Activated CD8-positive, alpha-beta T cell treated with anti-CD3 and anti-CD28 coated beads, Interleukin-2, amount 10 ng/mL, durations not matched to agents 7 days and 5 days (primary cell): ENCODE results near the gene GNG10. TPM values are rescaled to one million over a fixed set of nuclear protein-coding genes. Genes with fewer than 3 reads are reported as not detected.
"Not testable (repeated sequence)": the region's sequence is repeated elsewhere in the genome, so short reads cannot be mapped to it uniquely, and the experiment has no call there.

Experiments used
- ATAC-seq: fragments of 150-1000 bp; cut with Tn5 transposase; one replicate; pipeline ENCODE4 v1.10.0; 2021; ENCODE audit warnings: moderate library complexity
- CTCF ChIA-PET: fragments of 350-600 bp; sonication (Branson Sonifier 250); formaldehyde crosslinking; loops from one replicate; lab custom pipeline; 2021; ENCODE audit warnings: antibody characterized with exemption; lab: Charles Lee
- POLR2A ChIA-PET: fragments of 350-600 bp; sonication (Branson Sonifier 250); formaldehyde crosslinking; loops from one replicate; lab custom pipeline; 2021; ENCODE audit warnings: antibody characterized with exemption; lab: Charles Lee
- DNase-seq: peaks from one replicate; pipeline ENCODE4 v3.0.0-alpha.2; 2020
- H3K27ac Mint-ChIP-seq: one replicate; pipeline ENCODE4 v1.8.0; 2021; ENCODE audit warnings: mild to moderate bottlenecking, mixed read lengths
- H3K27me3 Mint-ChIP-seq: one replicate; pipeline ENCODE4 v1.8.0; 2021; ENCODE audit warnings: low read depth, mixed read lengths
- H3K36me3 Mint-ChIP-seq: one replicate; pipeline ENCODE4 v1.8.0; 2021; ENCODE audit warnings: low read depth, mixed read lengths
- H3K4me1 Mint-ChIP-seq: one replicate; pipeline ENCODE4 v1.8.0; 2021; ENCODE audit warnings: low read depth, mixed read lengths
- H3K4me3 Mint-ChIP-seq: one replicate; pipeline ENCODE4 v1.8.0; 2021; ENCODE audit warnings: mild to moderate bottlenecking, mixed read lengths
- H3K9me3 Mint-ChIP-seq: one replicate; pipeline ENCODE4 v1.8.0; 2022; ENCODE audit warnings: mixed read lengths; ENCODE audit not compliant: insufficient read depth
- total RNA-seq, 2 experiments: library from RNA; stranded (reverse); gene quantifications; one replicate each; pipeline ENCODE4 v1.2.3, GENCODE V29; 2021

GNG10 gene
- total RNA-seq, 2 experiments from 2014 or later, result 21.4 TPM

DNA sequence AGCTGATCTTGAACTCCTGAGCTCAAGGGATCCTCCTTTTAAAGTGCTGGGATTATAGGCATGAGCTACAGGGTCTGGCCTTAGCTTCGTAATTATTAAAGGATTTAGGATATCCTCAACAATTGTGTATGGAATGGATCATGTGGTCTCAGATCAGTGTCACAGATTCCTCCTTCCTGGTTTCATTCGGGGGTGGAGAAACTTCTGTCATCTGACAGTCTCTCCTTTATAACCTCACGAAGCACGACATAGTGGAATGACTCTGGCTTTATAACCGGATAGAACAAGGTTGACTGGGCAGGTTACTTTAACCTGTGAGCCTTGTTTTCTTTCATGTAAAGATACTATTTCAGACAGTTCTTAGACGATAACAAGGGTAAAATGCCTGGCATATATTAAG is 4.4 kb upstream of the GNG10 start:
- DNase-seq (no peak), ATAC-seq (no peak)
- Mint-ChIP-seq H3K4me1 (peaks cover 5% of the 10 kb centered on the region), H3K36me3 (peaks cover 14% of the 10 kb centered on the region), H3K27ac (no peak overlapping the region), H3K27me3 (no peaks in the 10 kb centered on the region), H3K9me3 (no peaks in the 10 kb centered on the region), H3K4me3 (no peak overlapping the region)
- CTCF ChIA-PET, result interaction anchor here (0.6 kb wide), 1 partner anchor 1152 kb away, joined by 3 read pairs; no protein-coding TSS in a partner anchor
- POLR2A ChIA-PET, result no interaction called here

DNA sequence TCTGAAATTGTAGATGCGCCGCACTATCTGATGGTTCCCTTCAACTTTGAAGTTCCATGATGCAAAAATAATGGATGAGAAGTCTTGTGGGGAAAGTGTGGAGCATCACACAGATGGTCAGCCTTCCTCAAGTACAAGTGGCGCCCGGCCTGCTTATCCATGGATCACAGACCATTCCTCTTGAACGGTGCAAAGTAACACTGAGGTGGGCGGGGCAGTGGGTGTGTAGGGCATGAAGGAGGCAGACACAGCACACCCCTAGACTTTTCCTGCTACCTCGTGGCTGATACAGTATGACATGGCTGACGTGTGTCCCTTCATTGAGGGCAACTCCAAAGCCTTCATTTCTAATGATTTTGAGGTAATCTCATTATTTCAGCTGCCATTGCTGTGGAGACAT is 2.5 kb upstream of the GNG10 start:
- no peak for DNase-seq
- Mint-ChIP-seq H3K9me3 (no peaks in the 10 kb centered on the region), H3K4me3 (no peak overlapping the region), H3K4me1 (peaks cover 18% of the 10 kb centered on the region), H3K27ac (no peak overlapping the region), H3K27me3 (no peaks in the 10 kb centered on the region), H3K36me3 (peaks cover 15% of the 10 kb centered on the region)
- ChIA-PET CTCF (no interaction called here), POLR2A (no interaction called here)
- no peak for ATAC-seq

DNA sequence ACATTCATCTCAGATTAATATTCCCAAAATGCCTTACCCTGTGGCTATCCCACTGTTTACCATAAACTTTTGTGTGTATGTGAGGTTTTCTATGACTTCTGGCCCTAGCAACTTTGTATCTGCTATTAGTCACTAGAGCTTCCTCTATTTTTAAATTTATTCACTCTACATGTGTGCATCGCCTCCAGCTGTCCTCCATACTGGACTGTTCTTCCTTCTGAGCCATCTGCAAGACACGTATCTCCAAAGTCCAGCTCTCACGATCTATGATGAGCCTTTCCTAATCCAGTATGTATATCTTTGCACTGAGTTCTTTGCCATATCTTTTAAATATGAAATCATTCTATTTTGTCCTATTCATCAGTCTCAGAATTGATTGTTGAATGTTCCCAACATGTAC is 1.7 kb upstream of the GNG10 start:
- CTCF ChIA-PET, result no interaction called here
- Mint-ChIP-seq H3K4me3 (no peak overlapping the region), H3K27me3 (no peaks in the 10 kb centered on the region), H3K27ac (no peak overlapping the region), H3K36me3 (peaks cover 15% of the 10 kb centered on the region), H3K9me3 (no peaks in the 10 kb centered on the region), H3K4me1 (peaks cover 23% of the 10 kb centered on the region)
- POLR2A ChIA-PET, result no interaction called here
- no peak for ATAC-seq
- no peak for DNase-seq

- peaks cover 21% of the 10 kb centered on the region for H3K36me3 Mint-ChIP-seq
- H3K4me1 Mint-ChIP-seq, result peaks cover 25% of the 10 kb centered on the region
- ChIA-PET CTCF (interaction anchor here (0.9 kb wide), 1 partner anchor 413 kb away, joined by 5 read pairs; no protein-coding TSS in a partner anchor), POLR2A (interaction anchor here (0.8 to 2.2 kb wide), 8 partner anchors 10 to 1406 kb away, joined by 3 to 5 read pairs (median 3); partner anchors contain the start of genes DNAJC25, TXN and UGCG)
- H3K27me3 Mint-ChIP-seq, result no peaks in the 10 kb centered on the region
- DNase-seq, result peak; percentile 46
- H3K27ac Mint-ChIP-seq, result peak overlapping the region; percentile 88
- peak overlapping the region; percentile 93 for H3K4me3 Mint-ChIP-seq
- peak; percentile 40 for ATAC-seq
- H3K9me3 Mint-ChIP-seq, result no peaks in the 10 kb centered on the region
Observed at GRCh38 chr9:111661802-111662521, 557 bp downstream of the GNG10 start.

DNA sequence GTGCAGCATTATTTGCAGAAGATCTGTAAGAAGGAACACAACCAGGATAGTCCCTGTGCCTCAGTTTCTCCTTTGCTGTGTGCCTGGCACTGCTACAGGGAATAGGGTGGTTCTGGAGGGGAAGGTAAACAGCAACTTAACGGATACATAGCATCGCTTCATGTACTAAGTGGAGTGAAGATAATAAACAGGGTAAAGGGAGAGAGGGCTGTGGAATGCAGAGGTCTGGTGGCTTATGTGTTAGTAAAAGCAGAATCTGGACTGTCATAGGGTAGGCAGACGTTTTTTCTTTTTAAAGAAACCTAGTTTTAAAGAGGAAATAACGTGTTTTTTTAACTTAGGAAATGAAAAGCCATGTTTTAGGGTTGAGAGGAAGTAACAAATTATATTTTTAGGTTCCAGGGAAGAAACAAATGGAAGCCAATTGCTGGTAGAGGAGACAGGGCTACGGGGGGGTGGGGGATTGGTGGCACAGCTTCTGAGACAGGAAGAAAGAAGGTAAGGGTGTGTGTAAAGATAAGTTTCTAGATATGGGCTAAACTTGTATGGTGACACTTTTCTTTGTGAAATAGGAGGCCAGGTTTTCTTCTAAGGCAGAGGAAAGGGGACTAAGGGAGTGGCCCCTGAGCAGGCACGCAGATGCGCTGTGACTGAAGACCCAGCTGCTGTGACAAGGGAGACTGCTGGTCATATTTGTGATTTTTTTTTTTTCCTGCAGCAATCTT is 1.3 kb downstream of the GNG10 start:
- DNase-seq, result peak; percentile 40
- Mint-ChIP-seq H3K27ac (peak overlapping the region; percentile 88), H3K4me3 (peak overlapping the region; percentile 93), H3K4me1 (peaks cover 25% of the 10 kb centered on the region), H3K36me3 (peaks cover 28% of the 10 kb centered on the region), H3K27me3 (no peaks in the 10 kb centered on the region), H3K9me3 (no peaks in the 10 kb centered on the region)
- POLR2A ChIA-PET, result interaction anchor here (0.8 to 2.2 kb wide), 5 partner anchors 30 to 387 kb away, joined by 3 to 5 read pairs (median 3); partner anchors contain the start of genes DNAJC25 and UGCG
- ATAC-seq, result peak; percentile 12
- CTCF ChIA-PET, result interaction anchor here (0.9 kb wide), 1 partner anchor 412 kb away, joined by 5 read pairs; no protein-coding TSS in a partner anchor

- no peak for ATAC-seq
- Mint-ChIP-seq H3K4me3 (peak overlapping the region; percentile 93), H3K27me3 (no peaks in the 10 kb centered on the region), H3K36me3 (peaks cover 31% of the 10 kb centered on the region), H3K4me1 (peaks cover 25% of the 10 kb centered on the region), H3K27ac (peak overlapping the region; percentile 88), H3K9me3 (no peaks in the 10 kb centered on the region)
- no peak for DNase-seq
- ChIA-PET POLR2A (interaction anchor here (1.8 kb wide), 1 partner anchor 11 kb away, joined by 4 read pairs; no protein-coding TSS in a partner anchor), CTCF (no interaction called here)
Observed at GRCh38 chr9:111663301-111663823, 2.0 kb downstream of the GNG10 start.

- Mint-ChIP-seq H3K27me3 (no peaks in the 10 kb centered on the region), H3K36me3 (peaks cover 37% of the 10 kb centered on the region), H3K9me3 (no peaks in the 10 kb centered on the region), H3K27ac (no peak overlapping the region), H3K4me3 (no peak overlapping the region), H3K4me1 (peaks cover 12% of the 10 kb centered on the region)
- DNase-seq (no peak), ATAC-seq (no peak)
- CTCF ChIA-PET, result no interaction called here
- POLR2A ChIA-PET, result no interaction called here
Observed at GRCh38 chr9:111668026-111668573, 6.7 kb downstream of the GNG10 start.

GRCh38 chr9:111668601-111669000 is 7.2 kb downstream of the GNG10 start:
- ATAC-seq, H3K4me1 Mint-ChIP-seq, POLR2A ChIA-PET: not testable (repeated sequence)

DNA sequence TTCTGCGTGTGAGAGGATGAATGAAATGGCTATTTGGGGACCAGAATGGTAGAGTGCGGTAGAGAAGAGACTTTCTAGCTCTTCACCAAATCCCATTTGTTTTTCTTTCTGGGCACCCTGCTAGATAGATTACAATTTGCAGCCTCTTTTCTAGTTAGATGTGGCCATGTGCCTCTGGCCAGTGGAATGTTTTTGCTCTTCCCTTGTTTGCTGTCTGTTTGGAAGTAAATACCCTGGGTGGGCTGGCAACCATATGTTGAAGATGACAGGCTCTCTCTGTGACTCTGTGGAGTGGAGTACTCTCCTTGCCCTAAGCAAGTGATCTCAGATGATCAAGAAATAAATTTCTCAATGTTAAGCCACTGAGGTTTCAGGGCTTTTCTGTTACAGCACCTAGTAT is 12.9 kb downstream of the GNG10 start:
- Mint-ChIP-seq H3K27me3 (no peaks in the 10 kb centered on the region), H3K36me3 (peaks cover 29% of the 10 kb centered on the region), H3K4me3 (no peak overlapping the region), H3K4me1 (no peaks in the 10 kb centered on the region), H3K27ac (no peak overlapping the region), H3K9me3 (no peaks in the 10 kb centered on the region)
- no peak for DNase-seq
- ATAC-seq, result no peak
- POLR2A ChIA-PET, result interaction anchor here (1.3 kb wide), 1 partner anchor 10 kb away, joined by 4 read pairs; no protein-coding TSS in a partner anchor
- CTCF ChIA-PET, result interaction anchor here (1.0 kb wide), 1 partner anchor 76 kb away, joined by 4 read pairs; no protein-coding TSS in a partner anchor

More at GRCh38 chr9:111668601-111669000, 7.2 kb downstream of the GNG10 start:
- DNase-seq, CTCF ChIA-PET, H3K4me3 Mint-ChIP-seq, H3K27ac Mint-ChIP-seq, H3K9me3 Mint-ChIP-seq, H3K27me3 Mint-ChIP-seq: not testable (repeated sequence)
- peaks cover 37% of the 10 kb centered on the region for H3K36me3 Mint-ChIP-seq

DNA sequence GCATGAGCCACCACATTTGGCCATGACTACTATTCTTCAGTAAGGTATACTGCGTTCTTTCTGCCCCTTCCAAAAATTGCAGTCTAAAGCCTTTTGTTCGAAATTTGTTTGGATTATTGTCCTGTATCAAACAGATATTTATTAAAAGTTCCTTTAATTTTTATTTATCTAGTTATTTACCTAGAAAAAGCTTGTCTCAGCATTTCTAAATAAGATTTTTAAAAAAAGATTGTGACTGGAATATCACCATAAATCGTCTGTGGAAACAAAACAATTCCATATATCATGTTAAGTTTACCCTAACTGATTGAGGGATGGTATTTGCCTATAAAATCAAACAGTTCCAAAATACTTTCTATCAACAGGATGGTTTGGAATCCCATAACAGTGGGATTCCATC is 14.7 kb downstream of the GNG10 start:
- no peak overlapping the region for H3K4me3 Mint-ChIP-seq
- no peaks in the 10 kb centered on the region for H3K27me3 Mint-ChIP-seq
- peaks cover 26% of the 10 kb centered on the region for H3K36me3 Mint-ChIP-seq
- ChIA-PET CTCF (interaction anchor here (1.4 kb wide), 2 partner anchors 10 to 15 kb away, joined by 3 to 4 read pairs; no protein-coding TSS in a partner anchor), POLR2A (interaction anchor here (0.6 kb wide), 2 partner anchors 21 to 264 kb away, joined by 3 to 4 read pairs; no protein-coding TSS in a partner anchor)
- ATAC-seq (no peak), DNase-seq (no peak)
- no peak overlapping the region for H3K27ac Mint-ChIP-seq
- no peaks in the 10 kb centered on the region for H3K4me1 Mint-ChIP-seq
- no peaks in the 10 kb centered on the region for H3K9me3 Mint-ChIP-seq

- no peaks in the 10 kb centered on the region for H3K4me1 Mint-ChIP-seq
- no peaks in the 10 kb centered on the region for H3K9me3 Mint-ChIP-seq
- POLR2A ChIA-PET, result no interaction called here
- H3K27me3 Mint-ChIP-seq, result no peaks in the 10 kb centered on the region
- H3K36me3 Mint-ChIP-seq, result peaks cover 24% of the 10 kb centered on the region
- DNase-seq (no peak), ATAC-seq (no peak)
- no peak overlapping the region for H3K27ac Mint-ChIP-seq
- H3K4me3 Mint-ChIP-seq, result no peak overlapping the region
- CTCF ChIA-PET, result interaction anchor here (1.3 kb wide), 1 partner anchor 28 kb away, joined by 3 read pairs; no protein-coding TSS in a partner anchor
Observed at GRCh38 chr9:111678293-111678692, 16.9 kb downstream of the GNG10 start.
